MM.1S (cell line): ENCODE measurements around the gene FRY.

Source experiments
- DNase-seq: peaks from one replicate; pipeline ENCODE4 v3.0.0-alpha.2; 2015
- H2AFZ ChIP-seq: fragments of 300-600 bp; sonication (generic); 2 replicates; pipeline ENCODE4 v1.6.0; 2016; ENCODE audit warnings: antibody characterized with exemption, low read length
- H3F3A ChIP-seq: fragments of 300-600 bp; sonication (generic); 2 replicates; pipeline ENCODE4 v1.6.1; 2016; ENCODE audit warnings: mild to moderate bottlenecking, antibody characterized with exemption, low read length, moderate library complexity, mixed read lengths; ENCODE audit not compliant: insufficient read depth
- H3K27ac ChIP-seq: fragments of 300-600 bp; sonication (generic); 2 replicates; pipeline ENCODE4 v1.5.1; 2016; ENCODE audit warnings: mild to moderate bottlenecking, low read length
- H3K27me3 ChIP-seq: fragments of 300-600 bp; sonication (generic); replicated peaks from 2 replicates; pipeline ENCODE4 v1.6.0; 2016; ENCODE audit warnings: low read length; ENCODE audit not compliant: insufficient read depth
- H3K36me3 ChIP-seq: fragments of 300-600 bp; sonication (generic); replicated peaks from 2 replicates; pipeline ENCODE4 v1.6.1; 2016; ENCODE audit warnings: mild to moderate bottlenecking, low read length, mixed read lengths; ENCODE audit not compliant: insufficient read depth
- H3K4me1 ChIP-seq: fragments of 300-600 bp; sonication (generic); 2 replicates; pipeline ENCODE4 v1.6.1; 2016; ENCODE audit warnings: low read length, mixed read lengths
- H3K4me2 ChIP-seq: fragments of 300-600 bp; sonication (generic); 2 replicates; pipeline ENCODE4 v1.6.0; 2016; ENCODE audit warnings: low read depth, low read length
- H3K4me3 ChIP-seq: fragments of 300-600 bp; sonication (generic); 2 replicates; pipeline ENCODE4 v1.5.1; 2016; ENCODE audit warnings: low read length, mixed read lengths
- H3K79me2 ChIP-seq: fragments of 300-600 bp; sonication (generic); 2 replicates; pipeline ENCODE4 v1.6.1; 2016; ENCODE audit warnings: mixed run types, low read length, mixed read lengths
- H3K9ac ChIP-seq: fragments of 300-600 bp; sonication (generic); 2 replicates; pipeline ENCODE4 v1.6.1; 2016; ENCODE audit warnings: low read length, mixed read lengths
- H3K9me2 ChIP-seq: fragments of 300-600 bp; sonication (generic); replicated peaks from 2 replicates; pipeline ENCODE4 v1.6.1; 2016; ENCODE audit warnings: mild to moderate bottlenecking, low read length, mixed read lengths; ENCODE audit not compliant: insufficient read depth
- H3K9me3 ChIP-seq: fragments of 300-600 bp; sonication (generic); replicated peaks from 2 replicates; pipeline ENCODE4 v1.6.1; 2016; ENCODE audit warnings: mild to moderate bottlenecking, low read length, mixed read lengths; ENCODE audit not compliant: insufficient read depth
- H4K20me1 ChIP-seq: fragments of 300-600 bp; sonication (generic); 2 replicates; pipeline ENCODE4 v1.6.1; 2016; ENCODE audit warnings: mild to moderate bottlenecking, low read length, moderate library complexity, mixed read lengths; ENCODE audit not compliant: insufficient read depth
- CTCF ChIP-seq: fragments of 300-600 bp; sonication (generic); IDR thresholded peaks from 2 replicates; pipeline ENCODE4 v1.5.1; 2016; ENCODE audit warnings: antibody characterized with exemption, low read length, mixed read lengths
- EZH2 ChIP-seq: fragments of 300-600 bp; sonication (generic); optimal IDR thresholded peaks from 2 replicates; pipeline ENCODE3; 2017; ENCODE audit warnings: low read depth, mild to moderate bottlenecking, antibody characterized with exemption, low read length, mixed read lengths
- EZH2phosphoT487 ChIP-seq: fragments of 300-600 bp; sonication (generic); IDR thresholded peaks from 2 replicates; pipeline ENCODE4 v1.6.1; 2018; ENCODE audit warnings: antibody characterized with exemption, low read length

Gene FRY

GRCh38 chr13:32037471-32037870 is 5.9 kb downstream of the FRY start:
- no peak overlapping the region for H3K4me2 ChIP-seq
- no peak overlapping the region for H2AFZ ChIP-seq
- no peak for TF ChIP-seq EZH2
- no peak for TF ChIP-seq CTCF
- TF ChIP-seq EZH2phosphoT487, result no peak
- H3K9me3 ChIP-seq, result no peaks in the 10 kb centered on the region
- no peak overlapping the region for H3K9ac ChIP-seq
- no peak for DNase-seq
- H3K4me3 ChIP-seq, result no peak overlapping the region
- no peaks in the 10 kb centered on the region for H4K20me1 ChIP-seq
- H3K79me2 ChIP-seq, result no peaks in the 10 kb centered on the region
- no peaks in the 10 kb centered on the region for H3K4me1 ChIP-seq
- H3K27me3 ChIP-seq, result no peaks in the 10 kb centered on the region
- H3K36me3 ChIP-seq, result no peaks in the 10 kb centered on the region
- H3K27ac ChIP-seq, result no peak overlapping the region
- H3F3A ChIP-seq, result no peaks in the 10 kb centered on the region
- no peaks in the 10 kb centered on the region for H3K9me2 ChIP-seq

DNA sequence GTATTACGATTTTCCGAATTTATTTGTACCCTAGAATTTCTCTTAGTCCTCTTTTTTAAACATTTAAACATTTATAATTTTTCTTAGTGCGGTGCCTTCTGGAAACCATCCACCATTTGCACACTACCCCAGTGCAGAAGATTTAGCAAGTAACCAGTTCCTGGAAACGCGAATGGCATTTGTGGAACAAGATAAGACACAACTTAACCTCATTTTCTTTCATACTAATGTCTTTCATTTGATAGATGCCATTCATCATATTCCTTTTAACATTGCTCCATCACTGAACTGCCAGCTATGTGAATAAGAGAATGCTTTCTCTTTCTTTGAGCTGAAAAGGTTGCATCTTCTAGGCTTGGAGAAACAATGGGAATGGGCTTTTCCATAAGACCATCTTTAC is 6.8 kb downstream of the FRY start:
- H3K4me1 ChIP-seq, result no peaks in the 10 kb centered on the region
- H3K27ac ChIP-seq, result no peak overlapping the region
- H2AFZ ChIP-seq, result no peak overlapping the region
- H3K4me2 ChIP-seq, result no peak overlapping the region
- no peak for TF ChIP-seq EZH2phosphoT487
- no peak for TF ChIP-seq EZH2
- TF ChIP-seq CTCF, result no peak
- H3K79me2 ChIP-seq, result no peaks in the 10 kb centered on the region
- H3K9ac ChIP-seq, result no peak overlapping the region
- no peaks in the 10 kb centered on the region for H3K9me3 ChIP-seq
- no peaks in the 10 kb centered on the region for H4K20me1 ChIP-seq
- H3K4me3 ChIP-seq, result no peak overlapping the region
- no peaks in the 10 kb centered on the region for H3K27me3 ChIP-seq
- no peak for DNase-seq
- no peaks in the 10 kb centered on the region for H3K36me3 ChIP-seq
- no peaks in the 10 kb centered on the region for H3K9me2 ChIP-seq
- no peaks in the 10 kb centered on the region for H3F3A ChIP-seq

- Histone ChIP-seq H3K9me3 (no peaks in the 10 kb centered on the region), H3K4me2 (no peak overlapping the region), H3K9me2 (no peaks in the 10 kb centered on the region), H3K36me3 (no peaks in the 10 kb centered on the region), H3K27me3 (no peaks in the 10 kb centered on the region), H3K4me3 (no peak overlapping the region), H3K4me1 (no peaks in the 10 kb centered on the region), H4K20me1 (no peaks in the 10 kb centered on the region), H3K9ac (no peak overlapping the region), H3K79me2 (no peaks in the 10 kb centered on the region), H3F3A (no peaks in the 10 kb centered on the region), H3K27ac (no peak overlapping the region), H2AFZ (no peak overlapping the region)
- no peak for DNase-seq
- TF ChIP-seq EZH2 (no peak), EZH2phosphoT487 (no peak), CTCF (no peak)
These were observed 7.5 kb downstream of the FRY start for GRCh38 chr13:32039056-32039455.

GRCh38 chr13:32039528-32039927 is 8.0 kb downstream of the FRY start:
- Histone ChIP-seq H3K4me3 (no peak overlapping the region), H3K79me2 (no peaks in the 10 kb centered on the region), H3K27me3 (no peaks in the 10 kb centered on the region), H3K9ac (no peak overlapping the region), H3K9me2 (no peaks in the 10 kb centered on the region), H4K20me1 (no peaks in the 10 kb centered on the region), H3K27ac (no peak overlapping the region), H3F3A (no peaks in the 10 kb centered on the region), H3K36me3 (no peaks in the 10 kb centered on the region), H3K9me3 (no peaks in the 10 kb centered on the region), H2AFZ (no peak overlapping the region), H3K4me1 (no peaks in the 10 kb centered on the region), H3K4me2 (no peak overlapping the region)
- TF ChIP-seq EZH2, result no peak
- no peak for TF ChIP-seq EZH2phosphoT487
- no peak for TF ChIP-seq CTCF
- DNase-seq, result no peak
